HG03575 (cell line): ENCODE data around the gene ZDHHC14.

Source experiments
- ATAC-seq: cut with Tn5 transposase; IDR thresholded peaks from one replicate; pipeline ENCODE4 v1.9.1; 2021; ENCODE audit not compliant: unreplicated experiment, insufficient number of reproducible peaks, low FRiP score; ENCODE audit errors: extremely low read depth

The ZDHHC14 gene

DNA sequence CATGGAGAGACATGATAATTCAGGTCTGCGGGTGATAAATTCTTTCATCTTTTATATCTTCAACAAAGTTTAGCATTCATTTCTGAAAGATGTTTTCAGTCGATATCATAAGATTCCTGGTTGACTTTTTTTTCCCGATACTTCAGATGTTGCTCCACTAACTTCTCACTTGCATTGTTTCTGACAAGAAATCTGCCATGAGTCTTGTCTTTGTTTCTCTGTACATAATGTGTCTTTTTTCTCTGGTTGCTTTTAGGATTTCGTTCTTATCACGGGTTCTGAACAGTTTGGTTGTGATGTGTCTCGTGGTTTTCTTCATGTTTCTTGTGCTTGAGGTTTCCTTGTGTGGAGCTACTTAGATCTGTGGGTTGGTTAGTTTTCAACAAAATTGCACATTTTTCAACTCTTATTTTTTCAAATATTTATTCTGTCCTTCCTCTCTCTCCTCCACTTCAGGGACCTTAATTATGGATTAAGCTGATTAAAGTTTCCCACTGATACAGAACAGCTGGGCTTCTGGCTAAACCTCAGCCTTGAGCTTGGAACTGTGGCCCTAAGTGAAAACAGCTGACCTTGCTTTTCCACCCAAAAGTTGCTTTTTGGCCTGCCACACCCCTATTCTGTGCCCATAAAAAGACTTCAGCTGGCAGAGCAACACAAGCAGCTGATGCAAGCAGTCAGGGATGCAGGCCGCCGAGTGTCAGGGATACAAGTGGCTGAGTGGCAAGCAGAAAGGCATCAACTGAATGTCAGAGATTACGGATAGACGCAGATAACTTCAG lies 344.2 kb downstream of the ZDHHC14 start:
- no peak for ATAC-seq

DNA sequence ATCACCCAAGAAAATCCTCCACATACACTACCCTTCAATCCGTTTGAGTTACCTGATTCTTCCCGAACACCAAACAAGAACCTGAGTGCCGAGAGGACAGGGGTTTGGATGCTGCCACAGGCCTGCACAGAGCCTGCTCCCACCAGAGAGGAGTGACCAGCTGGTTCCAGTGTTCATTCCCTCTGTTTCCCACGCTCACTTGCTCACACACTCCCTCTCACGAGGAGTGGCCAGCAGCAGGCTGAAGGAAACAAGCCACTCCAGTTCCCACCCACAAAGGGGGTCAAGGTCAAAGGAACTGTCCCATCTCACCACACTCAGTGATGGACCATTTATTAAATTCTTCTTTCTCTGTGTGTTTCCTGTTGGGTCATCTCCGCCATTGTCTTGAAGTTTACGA lies 344.8 kb downstream of the ZDHHC14 start:
- no peak for ATAC-seq

DNA sequence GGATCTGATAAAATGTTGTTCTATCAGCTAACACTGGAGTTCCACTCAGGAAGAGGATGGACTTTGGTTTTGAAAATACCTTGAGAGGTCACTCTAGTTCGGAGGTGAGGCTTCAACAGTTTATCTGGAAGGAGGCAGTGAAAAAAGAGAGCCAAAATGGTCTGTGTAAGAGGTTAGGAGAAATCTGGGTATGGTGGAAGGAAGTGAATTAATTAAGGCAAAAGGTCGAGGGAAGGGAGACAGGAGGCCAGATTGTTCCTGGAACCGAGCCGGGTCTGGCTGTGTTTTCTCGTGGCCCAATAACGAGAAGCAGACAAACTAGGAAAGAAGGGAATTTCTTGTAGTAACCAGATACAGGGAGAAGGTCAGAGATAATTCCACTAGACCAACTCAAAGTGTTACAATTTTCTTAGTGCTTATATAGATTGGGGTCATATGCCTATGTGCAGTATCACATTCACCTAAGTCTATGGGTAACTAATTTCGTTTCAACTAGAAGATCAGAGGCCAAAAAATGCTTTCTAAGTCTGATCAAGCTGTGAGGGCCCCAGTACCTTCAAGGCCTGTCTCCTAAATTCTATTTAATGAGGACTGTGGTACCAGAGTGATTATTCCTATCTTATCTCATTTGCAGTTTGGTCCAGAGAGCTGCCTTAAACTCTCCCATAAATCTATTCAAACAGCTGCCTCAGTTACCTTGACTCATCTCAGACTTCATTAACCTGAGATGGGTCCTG lies 346.1 kb downstream of the ZDHHC14 start:
- no peak for ATAC-seq
